ENCODE results near the gene DENND6A. TPM values are rescaled to one million over a fixed set of nuclear protein-coding genes. Genes with fewer than 3 reads are reported as not detected.
A peak's percentile ranks its signal among the peaks of the same experiment; 100 is the strongest.

DENND6A gene
- total and polyA plus RNA-seq, 5 experiments from 2014 or later, result 24.2 to 51.0 (median 37.0) TPM

- H3K27ac Mint-ChIP-seq, result peak overlapping the region in 3 of 10 donors; percentile 35 to 52 (median 51)
- no peaks in the 10 kb centered on the region for H3K27me3 Mint-ChIP-seq
- no peak overlapping the region for H3K4me3 Mint-ChIP-seq
- H3K9me3 Mint-ChIP-seq, result no peaks in the 10 kb centered on the region
- no peak for DNase-seq
- peaks cover 3 to 50% (median 35%) of the 10 kb centered on the region in 4 donors for H3K4me1 Mint-ChIP-seq
- peaks cover 0 to 41% (median 0%) of the 10 kb centered on the region in 3 donors for H3K36me3 Mint-ChIP-seq
- no peak for ATAC-seq
- POLR2A ChIA-PET, result interaction anchor here (0.7 to 1.1 kb wide), 2 partner anchors 11 to 106 kb away, joined by 3 to 5 read pairs; partner anchors contain the start of gene ARF4
These were observed 106.1 kb downstream of the DENND6A start for GRCh38 chr3:57586778-57587177.

- Mint-ChIP-seq H3K9me3 (no peaks in the 10 kb centered on the region), H3K4me3 (no peak overlapping the region), H3K27ac (peak overlapping the region in 1 of 10 donors; percentile 2), H3K36me3 (peaks cover 0 to 52% (median 3%) of the 10 kb centered on the region in 3 donors), H3K4me1 (peaks cover 3 to 38% (median 28%) of the 10 kb centered on the region in 4 donors), H3K27me3 (no peaks in the 10 kb centered on the region)
- no peak for DNase-seq
- POLR2A ChIA-PET, result no interaction called here
- no peak for ATAC-seq
These were observed 109.3 kb downstream of the DENND6A start for GRCh38 chr3:57583544-57583943.

DNA sequence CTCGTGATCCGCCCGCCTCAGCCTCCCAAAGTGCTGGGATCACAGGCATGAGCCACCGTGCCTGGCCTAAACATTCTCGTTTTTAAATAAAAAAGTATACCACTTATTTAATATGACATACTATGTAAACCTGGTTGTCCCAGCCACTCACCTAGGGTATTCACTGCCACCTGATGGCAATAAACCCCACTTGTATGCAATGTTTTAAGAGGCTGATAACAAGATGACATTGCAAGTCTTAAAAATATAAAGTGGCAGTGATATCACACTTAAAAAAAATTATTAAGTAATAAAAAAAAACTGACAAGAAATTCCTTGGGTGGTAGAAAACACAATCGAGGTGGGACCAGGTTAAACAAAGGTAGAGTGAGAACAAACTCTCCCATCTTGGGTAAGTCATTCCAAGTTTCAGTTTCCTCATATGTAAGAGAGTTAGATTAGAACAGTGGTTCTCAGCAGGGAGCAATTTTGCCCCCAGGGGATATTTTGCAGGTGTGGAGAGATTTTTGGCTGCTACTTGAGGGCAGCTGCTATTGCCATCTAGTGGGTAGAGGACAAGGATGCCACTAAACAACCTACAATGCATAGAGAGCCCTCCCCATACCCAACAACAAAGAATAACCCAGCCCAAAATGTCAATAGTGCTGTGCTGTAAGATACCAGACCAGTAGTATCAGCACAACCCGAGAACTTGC is 110.3 kb downstream of the DENND6A start:
- peak in 1 of 10 donors; percentile 20 for DNase-seq
- no peaks in the 10 kb centered on the region for H3K9me3 Mint-ChIP-seq
- no peak overlapping the region for H3K4me3 Mint-ChIP-seq
- POLR2A ChIA-PET, result interaction anchor here (1.0 kb wide), 1 partner anchor 43 kb away, joined by 3 read pairs; no protein-coding TSS in a partner anchor
- H3K27ac Mint-ChIP-seq, result peak overlapping the region in 2 of 10 donors; percentile 22 to 50
- H3K27me3 Mint-ChIP-seq, result no peaks in the 10 kb centered on the region
- H3K4me1 Mint-ChIP-seq, result peaks cover 3 to 35% (median 26%) of the 10 kb centered on the region in 4 donors
- peaks cover 0 to 57% (median 3%) of the 10 kb centered on the region in 3 donors for H3K36me3 Mint-ChIP-seq
- ATAC-seq, result peak; percentile 47 to 71

GRCh38 chr3:57577801-57578200 is 115.1 kb downstream of the DENND6A start:
- POLR2A ChIA-PET, result interaction anchor here (1.5 kb wide), 1 partner anchor 21 kb away, joined by 5 read pairs; the partner anchor contains the start of gene PDE12
- H3K9me3 Mint-ChIP-seq, result no peaks in the 10 kb centered on the region
- peak overlapping the region in 7 of 10 donors; percentile 10 to 83 (median 60) for H3K27ac Mint-ChIP-seq
- peak overlapping the region in 1 of 10 donors; percentile 14 for H3K4me3 Mint-ChIP-seq
- no peaks in the 10 kb centered on the region for H3K27me3 Mint-ChIP-seq
- H3K4me1 Mint-ChIP-seq, result peaks cover 6 to 19% (median 8%) of the 10 kb centered on the region in 4 donors
- ATAC-seq (no peak), DNase-seq (no peak)
- peaks cover 0 to 81% (median 10%) of the 10 kb centered on the region in 3 donors for H3K36me3 Mint-ChIP-seq

GRCh38 chr3:57575966-57576626 is 116.8 kb downstream of the DENND6A start:
- peaks cover 0 to 91% (median 11%) of the 10 kb centered on the region in 3 donors for H3K36me3 Mint-ChIP-seq
- DNase-seq, result no peak
- H3K4me3 Mint-ChIP-seq, result no peak overlapping the region
- H3K4me1 Mint-ChIP-seq, result peaks cover 5 to 18% (median 12%) of the 10 kb centered on the region in 4 donors
- no peaks in the 10 kb centered on the region for H3K27me3 Mint-ChIP-seq
- ATAC-seq, result no peak
- H3K9me3 Mint-ChIP-seq, result no peaks in the 10 kb centered on the region
- POLR2A ChIA-PET, result no interaction called here
- peak overlapping the region in 8 of 10 donors; percentile 1 to 70 (median 38) for H3K27ac Mint-ChIP-seq

Other genes starting within 250 kb of the DENND6A start
- gene DNAH12, start 148.7 kb downstream of the DENND6A start, total RNA-seq, result under 1 TPM; 0.65 to 0.66 TPM
- gene DNAH12, start 148.7 kb downstream of the DENND6A start, polyA plus RNA-seq, result not detected
- 10 to 100 TPM; 25.6 to 26.2 TPM for gene PDE12, start 136.8 kb downstream of the DENND6A start, total RNA-seq
- 10 to 100 TPM; 11.3 to 17.5 (median 14.1) TPM for gene PDE12, start 136.8 kb downstream of the DENND6A start, polyA plus RNA-seq
- 10 to 100 TPM; 43.6 to 52.0 TPM for gene ARF4, start 95.7 kb downstream of the DENND6A start, total RNA-seq
- gene ARF4, start 95.7 kb downstream of the DENND6A start, polyA plus RNA-seq, result 100 to 1,000 TPM; 112 to 116 (median 115) TPM
- 10 to 100 TPM; 65.8 to 70.6 TPM for gene SLMAP, start 63.2 kb upstream of the DENND6A start, total RNA-seq
- 10 to 100 TPM; 19.6 to 24.5 (median 23.7) TPM for gene SLMAP, start 63.2 kb upstream of the DENND6A start, polyA plus RNA-seq

Measured in naive thymus-derived CD8-positive, alpha-beta T cell (primary cell).